H9 (cell line): ENCODE results near the gene IFNK. TPM values are rescaled to one million over a fixed set of nuclear protein-coding genes. Genes with fewer than 3 reads are reported as not detected.

Experiments
- DNase-seq: peaks from one replicate; pipeline ENCODE4 v3.0.0-alpha.2; 2017
- H2AFZ ChIP-seq: one replicate; pipeline ENCODE4 v1.6.1; 2013; ENCODE audit warnings: mild to moderate bottlenecking, low read length, control low read depth, moderate library complexity
- H2AK5ac ChIP-seq: 2 replicates; pipeline ENCODE4 v1.6.1; 2013; ENCODE audit warnings: low read length, control low read depth, mixed read lengths; ENCODE audit not compliant: insufficient read length
- H2BK120ac ChIP-seq: one replicate; pipeline ENCODE4 v1.6.1; 2013; ENCODE audit warnings: low read depth, mild to moderate bottlenecking, low read length, control low read depth, inconsistent platforms; ENCODE audit not compliant: poor library complexity, severe bottlenecking
- H2BK12ac ChIP-seq: 2 replicates; pipeline ENCODE4 v1.6.1; 2013; ENCODE audit warnings: low read length, control low read depth, mixed read lengths, low read depth; ENCODE audit not compliant: insufficient read length
- H2BK15ac ChIP-seq: 2 replicates; pipeline ENCODE4 v1.6.1; 2013; ENCODE audit warnings: low read depth, low read length, control low read depth
- H2BK20ac ChIP-seq: one replicate; pipeline ENCODE4 v1.6.1; 2013; ENCODE audit warnings: low read depth, mild to moderate bottlenecking, low read length, control low read depth, inconsistent platforms; ENCODE audit not compliant: poor library complexity, severe bottlenecking
- H2BK5ac ChIP-seq: 2 replicates; pipeline ENCODE4 v1.6.1; 2013; ENCODE audit warnings: low read length, control low read depth, mixed read lengths; ENCODE audit not compliant: insufficient read length
- H3K14ac ChIP-seq: 2 replicates; pipeline ENCODE4 v1.6.1; 2013; ENCODE audit warnings: low read length, control low read depth; ENCODE audit not compliant: insufficient read depth
- H3K18ac ChIP-seq: 2 replicates; pipeline ENCODE4 v1.6.1; 2013; ENCODE audit warnings: low read depth, mild to moderate bottlenecking, mixed read lengths, low read length, control low read depth; ENCODE audit not compliant: insufficient read length
- H3K23ac ChIP-seq: 2 replicates; pipeline ENCODE4 v1.6.1; 2013; ENCODE audit warnings: low read length, control low read depth, mixed read lengths, low read depth; ENCODE audit not compliant: insufficient read length
- H3K23me2 ChIP-seq: 2 replicates; pipeline ENCODE4 v1.6.1; 2013; ENCODE audit warnings: low read depth, mild to moderate bottlenecking, mixed read lengths, low read length, control low read depth; ENCODE audit not compliant: insufficient read length, poor library complexity, severe bottlenecking
- H3K27ac ChIP-seq: 2 replicates; pipeline ENCODE4 v1.5.1; 2013; ENCODE audit warnings: low read length, control low read depth, mixed read lengths, low read depth; ENCODE audit not compliant: insufficient read length
- H3K27me3 ChIP-seq: 2 replicates; pipeline ENCODE4 v1.6.1; 2013; ENCODE audit warnings: low read length, control low read depth, inconsistent platforms; ENCODE audit not compliant: insufficient read depth
- H3K4ac ChIP-seq: 2 replicates; pipeline ENCODE4 v1.6.1; 2013; ENCODE audit warnings: low read depth, mild to moderate bottlenecking, control low read depth, inconsistent platforms, low read length, moderate library complexity
- H3K4me1 ChIP-seq: 2 replicates; pipeline ENCODE4 v1.6.1; 2013; ENCODE audit warnings: low read length, control low read depth, inconsistent platforms; ENCODE audit not compliant: insufficient read depth
- H3K4me2 ChIP-seq: 2 replicates; pipeline ENCODE4 v1.6.1; 2013; ENCODE audit warnings: low read length, control low read depth, mixed read lengths; ENCODE audit not compliant: insufficient read length, insufficient read depth
- H3K56ac ChIP-seq: 2 replicates; pipeline ENCODE4 v1.6.1; 2013; ENCODE audit warnings: low read depth, mild to moderate bottlenecking, mixed read lengths, low read length, control low read depth; ENCODE audit not compliant: insufficient read length
- H3K79me1 ChIP-seq: 2 replicates; pipeline ENCODE4 v1.6.1; 2013; ENCODE audit warnings: low read depth, mild to moderate bottlenecking, moderate library complexity, low read length, control low read depth, inconsistent platforms; ENCODE audit not compliant: insufficient read depth, poor library complexity, severe bottlenecking
- H3K79me2 ChIP-seq: 2 replicates; pipeline ENCODE4 v1.6.1; 2013; ENCODE audit warnings: low read length, control low read depth, inconsistent platforms; ENCODE audit not compliant: insufficient read depth
- H3K9ac ChIP-seq: 2 replicates; pipeline ENCODE4 v1.6.1; 2013; ENCODE audit warnings: low read length, control low read depth, mixed read lengths; ENCODE audit not compliant: insufficient read length; ENCODE audit errors: extremely low read depth
- H3K9me3 ChIP-seq: one replicate; pipeline ENCODE4 v1.6.1; 2013; ENCODE audit warnings: low read depth, low read length, inconsistent platforms; ENCODE audit not compliant: control insufficient read depth
- H3T11ph ChIP-seq: one replicate; pipeline ENCODE4 v1.6.1; 2013; ENCODE audit warnings: mild to moderate bottlenecking, low read length, control low read depth, inconsistent platforms
- H4K20me1 ChIP-seq: one replicate; pipeline ENCODE4 v1.6.1; 2013; ENCODE audit not compliant: control insufficient read depth, insufficient read length, insufficient read depth
- H4K5ac ChIP-seq: 2 replicates; pipeline ENCODE4 v1.6.1; 2013; ENCODE audit warnings: low read depth, mild to moderate bottlenecking, mixed read lengths, low read length, control low read depth; ENCODE audit not compliant: insufficient read length
- H4K8ac ChIP-seq: replicated peaks from 2 replicates; pipeline ENCODE4 v1.6.1; 2013; ENCODE audit warnings: low read length, control low read depth, mixed read lengths, low read depth; ENCODE audit not compliant: insufficient read length
- H4K91ac ChIP-seq: 2 replicates; pipeline ENCODE4 v1.6.1; 2013; ENCODE audit warnings: low read depth, mild to moderate bottlenecking, moderate library complexity, mixed read lengths, low read length, control low read depth; ENCODE audit not compliant: insufficient read length
- H3K27ac Mint-ChIP-seq, 3 experiments: 2 replicates in 2 of 3; 3 replicates in 1 of 3; pipeline ENCODE4 v1.8.0; 2020 to 2021; ENCODE audit warnings: mixed read lengths in 3 of 3, mild to moderate bottlenecking in 1 of 3, moderate library complexity in 1 of 3
- H3K27me3 Mint-ChIP-seq: 2 replicates; pipeline ENCODE4 v1.8.0; 2021; ENCODE audit warnings: low read depth, mild to moderate bottlenecking, moderate library complexity, mixed read lengths
- H3K36me3 Mint-ChIP-seq, 3 experiments: 2 replicates in 2 of 3; 3 replicates in 1 of 3; pipeline ENCODE4 v1.8.0; 2020 to 2021; ENCODE audit warnings: low read depth in 3 of 3, mixed read lengths in 3 of 3; ENCODE audit not compliant: insufficient read depth in 1 of 3
- H3K4me1 Mint-ChIP-seq, 2 experiments: 2 replicates each; pipeline ENCODE4 v1.8.0; 2020; ENCODE audit warnings: mixed read lengths in 2 of 2
- H3K4me3 Mint-ChIP-seq, 2 experiments: 2 replicates in 1 of 2; 3 replicates in 1 of 2; pipeline ENCODE4 v1.8.0; 2020 to 2021; ENCODE audit warnings: mild to moderate bottlenecking in 2 of 2, mixed read lengths in 2 of 2, moderate library complexity in 1 of 2
- H3K9me3 Mint-ChIP-seq, 2 experiments: 2 replicates in 1 of 2; 3 replicates in 1 of 2; pipeline ENCODE4 v1.8.0; 2020; ENCODE audit warnings: mild to moderate bottlenecking in 2 of 2, mixed read lengths in 2 of 2, moderate library complexity in 1 of 2
- CTCF ChIP-seq: fragments of 200-600 bp; sonication (generic); conservative IDR thresholded peaks from 3 replicates; pipeline ENCODE4 v1.8.0; 2021; ENCODE audit warnings: antibody characterized with exemption, mild to moderate bottlenecking
- WGBS: extraction: QIAGEN DNeasy Blood & Tissue Kit; methylation state at CpG from one replicate; pipeline ENCODE4 v1.1.7; 2013; ENCODE audit warnings: missing lambda C conversion rate, low lambda C conversion rate, mixed read lengths; ENCODE audit not compliant: insufficient read length; ENCODE audit errors: extremely low coverage; 5-methylcytosine and 5-hydroxymethylcytosine counted together
- total RNA-seq: library from RNA; stranded (reverse); gene quantifications from 2 replicates; pipeline ENCODE4 v1.2.1, GENCODE V29; 2021

IFNK gene
- total RNA-seq, 1 experiment from 2014 or later: not detected

DNA sequence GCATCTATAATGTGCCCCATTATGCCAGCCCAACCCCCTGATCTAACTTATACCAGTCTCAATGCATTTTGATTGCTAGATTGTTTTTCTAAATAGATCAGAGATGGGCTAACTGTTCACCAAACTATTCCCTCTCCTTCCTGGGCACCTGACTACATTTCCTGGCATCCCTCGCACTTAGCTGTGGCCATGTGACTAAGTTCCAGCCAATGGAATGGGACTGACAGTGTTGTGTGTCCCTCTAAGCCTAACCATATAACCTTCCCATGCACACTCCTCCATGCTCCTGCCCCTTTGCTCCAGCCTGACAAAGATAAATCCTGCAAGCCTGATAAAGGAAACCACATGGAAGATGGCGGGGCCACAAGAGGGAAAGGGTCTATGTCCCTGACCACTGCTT is 12.3 kb upstream of the IFNK start:
- no CpG with 5 or more reads among the region's 2 CpGs for WGBS
- H3K4me1 Mint-ChIP-seq: peaks cover 0 to 4% of the 10 kb centered on the region in 2 experiments; a peak in 2 of 4 replicates
- Histone ChIP-seq H4K8ac (no peak overlapping the region), H3T11ph (no peak overlapping the region), H3K79me2 (no peaks in the 10 kb centered on the region), H3K9ac (no peak overlapping the region), H3K9me3 (no peaks in the 10 kb centered on the region), H3K27me3 (no peaks in the 10 kb centered on the region), H3K23me2 (no peaks in the 10 kb centered on the region), H3K14ac (no peak overlapping the region), H3K79me1 (no peaks in the 10 kb centered on the region), H3K56ac (no peak overlapping the region), H4K91ac (no peak overlapping the region), H2BK20ac (no peak overlapping the region), H2BK5ac (no peak overlapping the region), H3K18ac (no peak overlapping the region), H3K4ac (no peak overlapping the region), H4K20me1 (no peaks in the 10 kb centered on the region), H3K27ac (no peak overlapping the region), H2BK15ac (no peak overlapping the region), H2BK12ac (no peak overlapping the region), H3K4me1 (no peaks in the 10 kb centered on the region; the same call in 1 of the 2 replicates), H3K23ac (no peak overlapping the region), H2AK5ac (no peak overlapping the region), H2BK120ac (no peak overlapping the region), H4K5ac (no peak overlapping the region), H3K4me2 (no peak overlapping the region), H2AFZ (no peak overlapping the region)
- no peaks in the 10 kb centered on the region for H3K27me3 Mint-ChIP-seq
- no peak for DNase-seq
- H3K4me3 Mint-ChIP-seq: no peak overlapping the region
- no peak for TF ChIP-seq CTCF
- H3K36me3 Mint-ChIP-seq: peaks cover 5 to 7% (median 5%) of the 10 kb centered on the region in 3 experiments
- H3K9me3 Mint-ChIP-seq: no peaks in the 10 kb centered on the region
- no peak overlapping the region for H3K27ac Mint-ChIP-seq
